ENCODE results near the gene DOCK1.

Gene DOCK1

DNA sequence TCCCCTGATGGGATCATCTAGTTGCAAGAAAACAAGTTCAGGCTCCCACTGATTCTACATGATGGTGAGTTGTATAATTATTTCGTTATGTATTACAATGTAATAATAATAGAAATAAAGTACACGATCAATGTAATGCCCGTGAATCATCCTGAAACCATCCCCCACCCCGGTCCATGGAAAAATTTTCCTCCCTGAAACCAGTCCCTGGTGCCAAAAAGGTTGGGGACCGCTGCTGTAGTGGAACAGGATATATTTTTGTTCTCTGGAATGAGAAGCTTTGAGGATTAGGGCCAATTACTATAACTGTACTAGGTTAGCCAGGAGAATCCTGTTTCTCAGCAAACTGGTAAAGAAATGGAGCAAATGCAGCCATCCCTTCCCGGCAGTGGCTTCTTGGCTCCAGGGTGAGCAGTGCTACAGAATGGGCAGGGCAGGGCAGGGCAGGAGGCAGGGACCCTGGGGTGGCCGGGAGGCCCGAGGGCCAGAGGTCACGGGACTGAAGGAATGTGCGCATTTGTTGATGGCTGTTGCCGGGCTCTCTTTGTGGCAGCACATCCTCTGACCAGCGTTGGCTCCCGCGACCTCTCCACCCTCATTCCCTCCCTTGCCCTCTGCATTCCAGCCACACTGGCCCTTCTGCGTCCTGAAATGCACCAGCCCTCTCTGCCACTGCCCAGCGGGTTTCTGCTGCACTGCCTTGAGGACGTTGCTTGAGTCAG lies 481.5 kb downstream of the DOCK1 start:
- H3K4me3 ChIP-seq (ENCODE audit: low read depth, low read length): no peak overlapping the region
- TF ChIP-seq, protein P1, sequence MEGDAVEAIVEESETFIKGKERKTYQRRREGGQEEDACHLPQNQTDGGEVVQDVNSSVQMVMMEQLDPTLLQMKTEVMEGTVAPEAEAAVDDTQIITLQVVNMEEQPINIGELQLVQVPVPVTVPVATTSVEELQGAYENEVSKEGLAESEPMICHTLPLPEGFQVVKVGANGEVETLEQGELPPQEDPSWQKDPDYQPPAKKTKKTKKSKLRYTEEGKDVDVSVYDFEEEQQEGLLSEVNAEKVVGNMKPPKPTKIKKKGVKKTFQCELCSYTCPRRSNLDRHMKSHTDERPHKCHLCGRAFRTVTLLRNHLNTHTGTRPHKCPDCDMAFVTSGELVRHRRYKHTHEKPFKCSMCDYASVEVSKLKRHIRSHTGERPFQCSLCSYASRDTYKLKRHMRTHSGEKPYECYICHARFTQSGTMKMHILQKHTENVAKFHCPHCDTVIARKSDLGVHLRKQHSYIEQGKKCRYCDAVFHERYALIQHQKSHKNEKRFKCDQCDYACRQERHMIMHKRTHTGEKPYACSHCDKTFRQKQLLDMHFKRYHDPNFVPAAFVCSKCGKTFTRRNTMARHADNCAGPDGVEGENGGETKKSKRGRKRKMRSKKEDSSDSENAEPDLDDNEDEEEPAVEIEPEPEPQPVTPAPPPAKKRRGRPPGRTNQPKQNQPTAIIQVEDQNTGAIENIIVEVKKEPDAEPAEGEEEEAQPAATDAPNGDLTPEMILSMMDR (IDR thresholded peaks at IDR 0.05; ENCODE audit: control insufficient read depth, extremely low read depth, insufficient read depth): no peak
- DNase-seq (ENCODE audit: low read depth): no peak

DNA sequence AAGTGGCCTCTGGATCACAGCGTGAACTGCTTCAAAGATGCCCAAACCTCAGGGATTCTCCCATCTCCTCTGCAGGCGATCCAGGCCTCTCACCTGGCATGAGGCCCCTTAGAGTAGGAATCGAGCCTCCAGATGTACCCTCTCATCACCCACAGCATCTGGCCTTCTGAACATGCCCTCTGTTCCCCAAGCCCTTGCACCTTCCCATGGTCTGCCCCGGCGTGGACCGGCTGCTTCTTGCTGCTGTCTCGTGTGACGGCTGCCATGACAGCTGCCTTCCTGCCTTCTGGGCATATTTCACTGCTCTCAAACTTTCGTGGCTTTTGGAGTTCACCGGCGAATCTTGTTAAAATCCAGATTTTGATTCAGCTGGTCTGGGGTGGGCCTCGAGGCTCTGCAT lies 486.6 kb downstream of the DOCK1 start:
- no peak overlapping the region for H3K4me3 ChIP-seq (ENCODE audit: low read depth, low read length)
- DNase-seq (ENCODE audit: low read depth): no peak
- TF ChIP-seq, protein P1 (IDR thresholded peaks at IDR 0.05; ENCODE audit: control insufficient read depth, extremely low read depth, insufficient read depth): no peak

DNA sequence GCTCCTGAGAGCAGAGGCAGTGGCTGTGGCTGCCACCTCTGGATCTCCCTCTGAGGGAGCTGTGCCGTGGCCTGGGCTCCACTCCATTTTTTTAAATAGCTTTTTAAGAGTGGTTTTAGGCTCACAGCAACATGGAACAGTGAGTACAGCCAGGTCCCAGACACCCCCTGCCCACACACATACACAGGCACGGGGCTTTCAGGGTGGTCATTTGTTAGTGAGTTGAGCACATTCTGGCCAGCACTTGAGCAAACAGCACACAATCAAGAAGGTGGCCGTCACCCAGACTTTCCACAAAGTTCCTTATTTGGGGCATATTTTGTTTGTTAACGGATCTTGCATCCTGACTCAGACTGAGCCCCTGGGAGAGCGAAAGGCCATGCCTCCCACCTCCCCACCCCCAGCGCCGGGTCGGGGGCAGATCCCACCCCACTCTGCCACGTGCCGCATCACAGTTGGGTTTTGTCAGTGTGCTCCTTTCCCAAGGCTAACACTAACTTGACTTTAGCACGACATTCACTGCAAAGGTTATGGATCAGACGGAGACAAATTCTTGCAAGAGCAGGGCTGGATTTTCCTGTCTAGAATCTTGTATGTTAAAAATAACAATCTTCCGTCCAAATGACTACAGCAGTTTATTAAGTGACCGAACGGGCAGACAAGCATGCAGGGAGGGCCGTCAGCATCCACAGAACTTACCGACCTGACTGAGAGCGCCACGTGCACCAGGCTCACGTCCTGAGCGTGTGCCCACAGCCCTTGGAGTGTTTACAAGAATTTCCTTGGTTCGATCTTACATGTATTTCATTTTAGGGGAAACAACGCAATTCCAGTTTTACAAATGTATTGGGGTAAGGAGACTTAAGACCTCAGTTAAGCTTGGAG lies 487.4 kb downstream of the DOCK1 start:
- TF ChIP-seq, protein P1 (IDR thresholded peaks at IDR 0.05; ENCODE audit: control insufficient read depth, extremely low read depth, insufficient read depth): no peak
- no peak overlapping the region for H3K4me3 ChIP-seq (ENCODE audit: low read depth, low read length)
- no peak for DNase-seq (ENCODE audit: low read depth)

DNA sequence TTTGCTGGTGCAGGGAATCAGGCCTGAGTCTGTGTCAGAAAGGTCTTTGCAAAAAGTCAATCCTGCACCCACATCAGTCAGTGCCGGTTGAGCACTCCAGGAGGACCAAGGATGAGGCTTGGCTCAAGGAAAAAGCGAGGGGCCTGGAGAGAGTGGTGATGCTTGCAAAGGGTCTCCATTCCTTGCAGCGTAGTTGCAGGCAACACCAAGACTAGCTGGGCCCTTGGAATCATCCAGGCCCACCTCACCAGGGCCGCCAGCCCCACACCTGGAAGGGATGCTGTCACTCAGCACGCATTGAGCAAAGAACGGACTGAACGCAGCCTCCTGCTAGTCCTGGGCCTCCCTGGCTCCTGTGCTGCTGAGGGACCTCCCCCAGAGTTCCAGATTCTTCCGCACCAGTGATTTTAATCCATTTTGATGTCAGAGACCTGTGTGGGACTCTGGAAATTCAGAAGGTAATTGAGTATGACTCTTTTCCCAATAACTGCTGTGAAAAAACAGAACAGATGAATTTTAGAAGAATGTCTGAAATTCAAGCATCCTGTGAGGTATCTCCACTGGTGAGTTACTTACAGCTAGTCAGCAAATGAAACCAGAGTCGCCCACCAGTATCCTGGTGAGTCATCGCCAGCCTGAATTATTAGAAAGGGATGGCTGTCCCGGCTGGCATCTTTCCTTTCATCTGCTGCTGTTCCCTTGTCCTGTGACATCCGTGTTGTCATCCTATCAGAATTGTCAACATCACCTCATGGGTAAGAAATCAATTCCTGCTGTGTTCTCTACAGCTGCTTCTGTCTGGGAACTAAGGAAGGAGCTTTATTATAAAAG lies 493.1 kb downstream of the DOCK1 start:
- TF ChIP-seq, protein P1 (IDR thresholded peaks at IDR 0.05; ENCODE audit: control insufficient read depth, extremely low read depth, insufficient read depth): no peak
- no peak for DNase-seq (ENCODE audit: low read depth)
- no peak overlapping the region for H3K4me3 ChIP-seq (ENCODE audit: low read depth, low read length)

DNA sequence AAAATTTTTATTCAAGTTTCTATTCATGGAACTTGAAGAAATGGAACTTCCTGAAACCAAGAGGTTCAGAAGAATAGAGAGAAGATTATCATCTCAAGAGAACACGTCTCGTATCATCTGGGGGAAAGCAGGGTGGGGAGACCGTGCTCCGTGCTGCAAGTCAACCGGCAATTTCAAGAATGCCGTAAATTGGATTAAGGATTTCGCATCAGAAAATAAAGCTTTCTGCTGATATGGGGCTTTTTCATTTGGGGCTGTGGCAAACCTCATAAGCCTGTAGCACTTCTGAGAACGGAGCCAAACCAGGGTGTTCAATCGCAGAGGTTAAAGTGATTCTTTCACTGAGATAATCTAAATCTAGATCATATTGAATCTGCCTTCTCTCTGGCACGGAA lies 493.7 kb downstream of the DOCK1 start:
- TF ChIP-seq, protein P1 (IDR thresholded peaks at IDR 0.05; ENCODE audit: control insufficient read depth, extremely low read depth, insufficient read depth): no peak
- no peak overlapping the region for H3K4me3 ChIP-seq (ENCODE audit: low read depth, low read length)
- DNase-seq (ENCODE audit: low read depth): no peak

DNA sequence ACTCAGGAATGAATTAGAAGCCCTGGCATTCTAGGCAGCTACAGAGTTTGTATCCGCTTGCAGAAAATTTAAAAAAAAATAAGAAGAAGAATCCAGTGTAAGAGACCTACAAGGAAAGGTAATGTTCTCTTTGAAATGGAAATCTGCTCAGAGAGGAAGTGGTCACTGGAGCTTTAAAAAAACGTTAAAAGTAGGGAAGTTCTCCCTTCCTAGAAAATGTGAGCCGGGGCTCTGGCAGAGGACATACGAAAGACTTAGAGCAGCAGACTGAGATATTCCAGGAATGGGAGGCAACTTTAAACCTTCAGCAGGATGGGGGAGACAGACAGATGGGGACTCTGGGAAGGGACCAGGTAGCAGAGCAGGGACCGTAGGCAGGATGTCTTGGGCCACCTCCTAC lies 494.4 kb downstream of the DOCK1 start:
- TF ChIP-seq, protein P1 (IDR thresholded peaks at IDR 0.05; ENCODE audit: control insufficient read depth, extremely low read depth, insufficient read depth): no peak
- H3K4me3 ChIP-seq (ENCODE audit: low read depth, low read length): no peak overlapping the region
- no peak for DNase-seq (ENCODE audit: low read depth)

Data from LNCaP clone FGC (cell line).